Panc1 (cell line): ENCODE data around the gene ZFP36L1. TPM values are rescaled to one million over a fixed set of nuclear protein-coding genes. Genes with fewer than 3 reads are reported as not detected.

Experiments used
- ATAC-seq: fragments of 200-7000 bp; cut with Tn5 transposase; 2 replicates; pipeline ENCODE4 v1.9.1; 2020; ENCODE audit warnings: mild to moderate bottlenecking, moderate library complexity
- BruUV-seq: library from RNA; stranded (reverse); fragments of 400-500 nt; replicated peaks from 2 replicates; lab custom pipeline; 2021; lab: Mats Ljungman, UMichigan
- CTCF ChIA-PET: fragments of 300-600 bp; sonication (Branson Sonifier 250); formaldehyde crosslinking; loops from one replicate; lab custom pipeline; 2022; ENCODE audit warnings: antibody characterized with exemption; lab: Charles Lee
- POLR2A ChIA-PET: fragments of 300-600 bp; sonication (Branson Sonifier 250); formaldehyde crosslinking; loops from one replicate; lab custom pipeline; 2022; ENCODE audit warnings: antibody characterized with exemption; lab: Charles Lee
- DNase-seq: peaks from one replicate; pipeline ENCODE4 v3.0.0-alpha.2; 2010; ENCODE audit warnings: low read depth, low spot score
- H3K27ac ChIP-seq: 2 replicates; pipeline ENCODE4 v1.5.1; 2011; ENCODE audit warnings: mild to moderate bottlenecking, low read length, inconsistent platforms
- H3K27me3 ChIP-seq: fragments of 200-500 bp; sonication (Bioruptor generic); 2 replicates; pipeline ENCODE4 v1.6.0; 2014; ENCODE audit warnings: low read length, inconsistent platforms; ENCODE audit not compliant: control insufficient read depth, insufficient read depth
- H3K36me3 ChIP-seq: fragments of 200-500 bp; sonication (Bioruptor generic); 2 replicates; pipeline ENCODE4 v1.5.1; 2014; ENCODE audit warnings: inconsistent platforms, mild to moderate bottlenecking, low read length, moderate library complexity; ENCODE audit not compliant: control insufficient read depth, insufficient read depth
- H3K4me1 ChIP-seq: 2 replicates; pipeline ENCODE4 v1.5.1; 2011; ENCODE audit warnings: inconsistent platforms, mild to moderate bottlenecking, low read length, moderate library complexity; ENCODE audit not compliant: control insufficient read depth, insufficient read depth
- H3K4me3 ChIP-seq, 2 experiments: 2 replicates each; pipeline ENCODE4 v1.5.1; 2011 to 2012; ENCODE audit warnings: low read depth in 2 of 2, low read length in 2 of 2, mild to moderate bottlenecking in 2 of 2, inconsistent platforms in 1 of 2, moderate library complexity in 1 of 2
- H3K9me3 ChIP-seq: fragments of 200-500 bp; sonication (Bioruptor generic); 2 replicates; pipeline ENCODE4 v1.5.1; 2014; ENCODE audit warnings: low read depth, mild to moderate bottlenecking, inconsistent platforms, low read length, moderate library complexity; ENCODE audit not compliant: control insufficient read depth, insufficient read depth
- CTCF ChIP-seq: fragments of 450-650 bp; IDR thresholded peaks from 2 replicates; pipeline ENCODE4 v1.5.1; 2017; ENCODE audit warnings: mild to moderate bottlenecking
- POLR2AphosphoS5 ChIP-seq: IDR thresholded peaks from 2 replicates; pipeline ENCODE4 v1.6.1; 2012; ENCODE audit warnings: mild to moderate bottlenecking, low read depth, low read length, moderate library complexity
- SIN3A ChIP-seq: IDR thresholded peaks from 2 replicates; pipeline ENCODE4 v1.6.1; 2012; ENCODE audit warnings: low read depth, mild to moderate bottlenecking, low read length, moderate library complexity, borderline replicate concordance; ENCODE audit not compliant: insufficient read depth
- TCF7L2 ChIP-seq: IDR thresholded peaks from 2 replicates; pipeline ENCODE4 v1.6.1; 2011; ENCODE audit warnings: mild to moderate bottlenecking, low read depth, low read length, inconsistent platforms
- in situ Hi-C: cut with HindIII; loops from 2 replicates; pipeline ENCODE4 v1.10.0; 2016; ENCODE audit warnings: low sequenced_read_pairs, low pct_unique_long_range_greater_than_20kb
- intact Hi-C: fragments of 100-400 bp; cut with micrococcal nuclease; formaldehyde crosslinking; loops from one replicate; pipeline ENCODE4 v1.10.0; 2022; ENCODE audit not compliant: unreplicated experiment
- total RNA-seq: library from RNA; stranded (reverse); gene quantifications from one replicate; pipeline ENCODE4 v1.2.1, GENCODE V29; 2021; ENCODE audit not compliant: unreplicated experiment
- TF ChIP-seq, protein P1 (sequence below), 2 experiments: IDR thresholded peaks; 2 replicates each; pipeline ENCODE4 v1.6.1; 2011 to 2012; ENCODE audit warnings: low read depth in 2 of 2, control low read depth in 1 of 2, low read length in 1 of 2, mild to moderate bottlenecking in 1 of 2, moderate library complexity in 1 of 2; ENCODE audit not compliant: insufficient read depth in 1 of 2

The ZFP36L1 gene
- total RNA-seq, 1 experiment from 2014 or later = 84.9 TPM

- H3K27ac ChIP-seq = no peak overlapping the region
- in situ Hi-C loops = no loop called here
- ChIA-PET CTCF (interaction anchor here (0.6 to 0.8 kb wide), 5 partner anchors 8 to 578 kb away, joined by 3 to 4 read pairs (median 3); no protein-coding TSS in a partner anchor), POLR2A (interaction anchor here (0.6 to 1.0 kb wide), 6 partner anchors 33 to 844 kb away, joined by 3 to 10 read pairs (median 5); no protein-coding TSS in a partner anchor)
- TF ChIP-seq POLR2AphosphoS5 (no peak), TCF7L2 (no peak), CTCF (no peak), SIN3A (no peak)
- TF ChIP-seq, protein P1, sequence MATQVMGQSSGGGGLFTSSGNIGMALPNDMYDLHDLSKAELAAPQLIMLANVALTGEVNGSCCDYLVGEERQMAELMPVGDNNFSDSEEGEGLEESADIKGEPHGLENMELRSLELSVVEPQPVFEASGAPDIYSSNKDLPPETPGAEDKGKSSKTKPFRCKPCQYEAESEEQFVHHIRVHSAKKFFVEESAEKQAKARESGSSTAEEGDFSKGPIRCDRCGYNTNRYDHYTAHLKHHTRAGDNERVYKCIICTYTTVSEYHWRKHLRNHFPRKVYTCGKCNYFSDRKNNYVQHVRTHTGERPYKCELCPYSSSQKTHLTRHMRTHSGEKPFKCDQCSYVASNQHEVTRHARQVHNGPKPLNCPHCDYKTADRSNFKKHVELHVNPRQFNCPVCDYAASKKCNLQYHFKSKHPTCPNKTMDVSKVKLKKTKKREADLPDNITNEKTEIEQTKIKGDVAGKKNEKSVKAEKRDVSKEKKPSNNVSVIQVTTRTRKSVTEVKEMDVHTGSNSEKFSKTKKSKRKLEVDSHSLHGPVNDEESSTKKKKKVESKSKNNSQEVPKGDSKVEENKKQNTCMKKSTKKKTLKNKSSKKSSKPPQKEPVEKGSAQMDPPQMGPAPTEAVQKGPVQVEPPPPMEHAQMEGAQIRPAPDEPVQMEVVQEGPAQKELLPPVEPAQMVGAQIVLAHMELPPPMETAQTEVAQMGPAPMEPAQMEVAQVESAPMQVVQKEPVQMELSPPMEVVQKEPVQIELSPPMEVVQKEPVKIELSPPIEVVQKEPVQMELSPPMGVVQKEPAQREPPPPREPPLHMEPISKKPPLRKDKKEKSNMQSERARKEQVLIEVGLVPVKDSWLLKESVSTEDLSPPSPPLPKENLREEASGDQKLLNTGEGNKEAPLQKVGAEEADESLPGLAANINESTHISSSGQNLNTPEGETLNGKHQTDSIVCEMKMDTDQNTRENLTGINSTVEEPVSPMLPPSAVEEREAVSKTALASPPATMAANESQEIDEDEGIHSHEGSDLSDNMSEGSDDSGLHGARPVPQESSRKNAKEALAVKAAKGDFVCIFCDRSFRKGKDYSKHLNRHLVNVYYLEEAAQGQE (IDR thresholded peaks at IDR 0.05; ENCODE audit: insufficient read depth in 1 of 2, low read depth in 2 of 2, low read length in 1 of 2) = no peak
- TSS peak; percentile 71 for BruUV-seq
- H3K4me3 ChIP-seq = no peak overlapping the region
- peaks cover 18% of the 10 kb centered on the region for H3K4me1 ChIP-seq
- no peaks in the 10 kb centered on the region for H3K27me3 ChIP-seq
- intact Hi-C loops = loop anchor here (10.0 kb wide), 1 partner anchor 194 kb away; no protein-coding TSS in a partner anchor
- DNase-seq (no peak), ATAC-seq (no peak)
- H3K9me3 ChIP-seq = no peaks in the 10 kb centered on the region
- H3K36me3 ChIP-seq = peaks cover 24% of the 10 kb centered on the region
These were observed 4.4 kb downstream of the ZFP36L1 start for GRCh38 chr14:68788275-68788995.

GRCh38 chr14:68787092-68787992 lies 5.5 kb downstream of the ZFP36L1 start:
- no peak for ATAC-seq
- CTCF ChIA-PET = interaction anchor here (0.7 kb wide), 1 partner anchor 549 kb away, joined by 11 read pairs; no protein-coding TSS in a partner anchor
- H3K4me1 ChIP-seq = peaks cover 18% of the 10 kb centered on the region

More at GRCh38 chr14:68787092-68787992, 5.5 kb downstream of the ZFP36L1 start:
- H3K27me3 ChIP-seq = no peaks in the 10 kb centered on the region
- intact Hi-C loops (loop anchor here (10.0 kb wide), 1 partner anchor 193 kb away; no protein-coding TSS in a partner anchor), in situ Hi-C loops (no loop called here)
- H3K36me3 ChIP-seq = peaks cover 24% of the 10 kb centered on the region
- H3K4me3 ChIP-seq = no peak overlapping the region
- H3K9me3 ChIP-seq = no peaks in the 10 kb centered on the region
- BruUV-seq = no TSS peak
- POLR2A ChIA-PET = interaction anchor here (0.7 kb wide), 3 partner anchors 73 to 832 kb away, joined by 4 to 9 read pairs (median 4); no protein-coding TSS in a partner anchor
- no peak for DNase-seq
- H3K27ac ChIP-seq = peak overlapping the region; percentile 68
- TF ChIP-seq POLR2AphosphoS5 = peak; percentile 51; the same call in 1 of the 2 replicates
- TF ChIP-seq, protein P1 (IDR thresholded peaks at IDR 0.05; ENCODE audit: insufficient read depth in 1 of 2, low read depth in 2 of 2, low read length in 1 of 2) = no peak
